Colonic mucosa (tissue), 4 donors: ENCODE results near the gene MKNK2. TPM values are rescaled to one million over a fixed set of nuclear protein-coding genes. Genes with fewer than 3 reads are reported as not detected.
"Not testable (repeated sequence)": the region's sequence is repeated elsewhere in the genome, so short reads cannot be mapped to it uniquely, and the experiment has no call there.

ENCODE experiments used
- DNase-seq: peaks from one replicate; pipeline ENCODE4 v3.0.0-alpha.2; 2020
- H3K27ac ChIP-seq: fragments of 200-600 bp; one replicate; pipeline ENCODE4 v1.8.0; 2021
- H3K27me3 ChIP-seq: fragments of 200-600 bp; one replicate; pipeline ENCODE4 v1.8.0; 2021
- H3K36me3 ChIP-seq: fragments of 200-600 bp; one replicate; pipeline ENCODE4 v1.8.0; 2021
- H3K4me1 ChIP-seq: fragments of 200-600 bp; one replicate; pipeline ENCODE4 v1.8.0; 2021; ENCODE audit warnings: mild to moderate bottlenecking
- H3K4me3 ChIP-seq: fragments of 200-600 bp; one replicate; pipeline ENCODE4 v1.8.0; 2021
- H3K9ac ChIP-seq, 2 donors: one replicate each; pipeline ENCODE4 v1.7.0; 2013; ENCODE audit warnings: control low read depth in 2 of 2, low read depth in 2 of 2, low read length in 2 of 2
- H3K9me3 ChIP-seq: fragments of 200-600 bp; one replicate; pipeline ENCODE4 v1.8.0; 2021
- CTCF ChIP-seq: fragments of 200-600 bp; IDR thresholded peaks from one replicate; pipeline ENCODE4 v1.8.0; 2022; ENCODE audit warnings: antibody characterized with exemption, mild to moderate bottlenecking
- intact Hi-C: fragments of 100-400 bp; cut with DNase I; formaldehyde crosslinking; loops from one replicate; pipeline ENCODE4 v1.14.1; 2022
- total RNA-seq, 2 donors: library from RNA; stranded (reverse); fragmentation: NEBNext Ultra II Directional in 1 of 2; extraction: Animal tissue kit (Norgen Biotek cat#: 25700) in 1 of 2; gene quantifications; one replicate each; pipeline ENCODE4 v1.2.1, GENCODE V29; 2021
- donor health status: healthy.
- donor health status: DM: no; HTN: no; CAD: no.
- donor health status: DM: no; HTN: no; CAD: no.

Gene MKNK2
- total RNA-seq, 2 donors from 2014 or later, result 358 to 589 TPM

- Histone ChIP-seq H3K27ac (no peak overlapping the region), H3K9me3 (no peaks in the 10 kb centered on the region), H3K4me3 (no peak overlapping the region), H3K36me3 (peaks cover 17% of the 10 kb centered on the region), H3K4me1 (no peaks in the 10 kb centered on the region), H3K9ac (no peak overlapping the region), H3K27me3 (no peaks in the 10 kb centered on the region)
- intact Hi-C loops, result no loop called here
- TF ChIP-seq CTCF, result no peak
- peak; percentile 48 for DNase-seq
Observed at GRCh38 chr19:1992759-1993260, 58.2 kb downstream of the MKNK2 start.

GRCh38 chr19:1991018-1991913 lies 59.8 kb downstream of the MKNK2 start:
- Histone ChIP-seq H3K27me3 (no peaks in the 10 kb centered on the region), H3K4me1 (no peaks in the 10 kb centered on the region), H3K4me3 (no peak overlapping the region), H3K36me3 (peaks cover 17% of the 10 kb centered on the region), H3K9ac (no peak overlapping the region), H3K27ac (no peak overlapping the region), H3K9me3 (no peaks in the 10 kb centered on the region)
- no peak for TF ChIP-seq CTCF
- intact Hi-C loops, result no loop called here
- no peak for DNase-seq

GRCh38 chr19:1990230-1991017 lies 60.6 kb downstream of the MKNK2 start:
- H3K27me3 ChIP-seq, result no peaks in the 10 kb centered on the region
- peaks cover 17% of the 10 kb centered on the region for H3K36me3 ChIP-seq
- no peak overlapping the region for H3K27ac ChIP-seq
- no peak overlapping the region for H3K9ac ChIP-seq
- no peaks in the 10 kb centered on the region for H3K9me3 ChIP-seq
- TF ChIP-seq CTCF, result no peak
- intact Hi-C loops, result no loop called here
- no peak for DNase-seq
- H3K4me1 ChIP-seq, result no peaks in the 10 kb centered on the region
- H3K4me3 ChIP-seq, result no peak overlapping the region

- no peak overlapping the region for H3K9ac ChIP-seq
- no peak overlapping the region for H3K27ac ChIP-seq
- H3K36me3 ChIP-seq, result peaks cover 17% of the 10 kb centered on the region
- DNase-seq, result no peak
- H3K9me3 ChIP-seq, result no peaks in the 10 kb centered on the region
- intact Hi-C loops, result no loop called here
- TF ChIP-seq CTCF, result no peak
- no peaks in the 10 kb centered on the region for H3K4me1 ChIP-seq
- H3K4me3 ChIP-seq, result no peak overlapping the region
- H3K27me3 ChIP-seq, result no peaks in the 10 kb centered on the region
Observed at GRCh38 chr19:1989513-1990229, 61.4 kb downstream of the MKNK2 start.

GRCh38 chr19:1988464-1988863 lies 62.6 kb downstream of the MKNK2 start:
- H3K4me1 ChIP-seq, H3K27me3 ChIP-seq, H3K9ac ChIP-seq, H3K9me3 ChIP-seq, H3K27ac ChIP-seq, H3K4me3 ChIP-seq, intact Hi-C loops, DNase-seq: not testable (repeated sequence)
- H3K36me3 ChIP-seq, result peaks cover 17% of the 10 kb centered on the region

Other genes starting within 250 kb of the MKNK2 start
- under 1 TPM; 0.15 to 0.42 TPM for gene ATP8B3, start 239.0 kb downstream of the MKNK2 start, total RNA-seq
- 10 to 100 TPM; 42.0 to 51.7 TPM for gene REXO1, start 202.8 kb downstream of the MKNK2 start, total RNA-seq
- 10 to 100 TPM; 31.1 to 34.8 TPM for gene KLF16, start 187.7 kb downstream of the MKNK2 start, total RNA-seq
- 10 to 100 TPM; 53.3 to 78.5 TPM for gene ABHD17A, start 165.7 kb downstream of the MKNK2 start, total RNA-seq
- 10 to 100 TPM; 14.2 to 24.7 TPM for gene ADAT3, start 145.8 kb downstream of the MKNK2 start, total RNA-seq
- 10 to 100 TPM; 57.4 to 91.8 TPM for gene SCAMP4, start 145.8 kb downstream of the MKNK2 start, total RNA-seq
- gene CSNK1G2, start 110.1 kb downstream of the MKNK2 start, total RNA-seq, result 10 to 100 TPM; 55.3 to 61.0 TPM
- gene BTBD2, start 35.5 kb downstream of the MKNK2 start, total RNA-seq, result 10 to 100 TPM; 74.5 to 81.5 TPM
- gene MOB3A, start 45.1 kb upstream of the MKNK2 start, total RNA-seq, result 10 to 100 TPM; 40.0 to 40.5 TPM
- gene IZUMO4, start 45.7 kb upstream of the MKNK2 start, total RNA-seq, result 1 to 10 TPM; 2.1 to 4.5 TPM
- 100 to 1,000 TPM; 105 to 137 TPM for gene AP3D1, start 100.3 kb upstream of the MKNK2 start, total RNA-seq
- gene DOT1L, start 112.7 kb upstream of the MKNK2 start, total RNA-seq, result 10 to 100 TPM; 31.5 to 52.0 TPM
- gene PLEKHJ1, start 185.1 kb upstream of the MKNK2 start, total RNA-seq, result 100 to 1,000 TPM; 176 to 238 TPM
- gene SF3A2, start 185.6 kb upstream of the MKNK2 start, total RNA-seq, result 10 to 100 TPM; 60.9 to 99.8 TPM
- gene AMH, start 198.1 kb upstream of the MKNK2 start, total RNA-seq, result 1 to 10 TPM in 1 of 2 donors, under 1 TPM in 1; 0.90 to 5.1 TPM
- gene JSRP1, start 205.2 kb upstream of the MKNK2 start, total RNA-seq, result 1 to 10 TPM in 1 of 2 donors, under 1 TPM in 1; 0.64 to 1.3 TPM
- under 1 TPM; 0.29 to 0.72 TPM for gene PEAK3, start 230.9 kb upstream of the MKNK2 start, total RNA-seq